ENCODE results near the gene APOA5. TPM values are rescaled to one million over a fixed set of nuclear protein-coding genes. Genes with fewer than 3 reads are reported as not detected.

Gene APOA5
- total and polyA plus RNA-seq, 2 of the 13 experiments (the other 11 are each of a cell fraction or from before 2014, with no cell fraction given): 44.0 to 49.1 TPM

DNA sequence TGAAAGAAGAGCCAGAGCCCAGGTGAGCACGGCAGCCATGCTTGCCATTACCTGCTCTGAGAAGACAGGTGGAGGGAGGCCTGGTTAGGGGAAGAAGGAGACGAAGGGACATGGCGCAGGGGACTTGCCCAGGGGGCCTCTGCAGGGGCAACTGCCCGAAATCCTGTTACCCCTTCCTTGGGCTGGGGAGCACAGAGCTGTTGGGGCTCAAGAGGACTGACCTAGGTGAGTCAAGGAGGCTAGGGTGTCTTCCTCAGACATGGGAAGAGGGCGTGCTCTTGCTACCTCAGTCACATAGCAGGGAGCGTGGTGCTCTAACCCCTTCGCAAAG is at the start of gene APOA5 (continued):
- TF ChIP-seq, protein P1, sequence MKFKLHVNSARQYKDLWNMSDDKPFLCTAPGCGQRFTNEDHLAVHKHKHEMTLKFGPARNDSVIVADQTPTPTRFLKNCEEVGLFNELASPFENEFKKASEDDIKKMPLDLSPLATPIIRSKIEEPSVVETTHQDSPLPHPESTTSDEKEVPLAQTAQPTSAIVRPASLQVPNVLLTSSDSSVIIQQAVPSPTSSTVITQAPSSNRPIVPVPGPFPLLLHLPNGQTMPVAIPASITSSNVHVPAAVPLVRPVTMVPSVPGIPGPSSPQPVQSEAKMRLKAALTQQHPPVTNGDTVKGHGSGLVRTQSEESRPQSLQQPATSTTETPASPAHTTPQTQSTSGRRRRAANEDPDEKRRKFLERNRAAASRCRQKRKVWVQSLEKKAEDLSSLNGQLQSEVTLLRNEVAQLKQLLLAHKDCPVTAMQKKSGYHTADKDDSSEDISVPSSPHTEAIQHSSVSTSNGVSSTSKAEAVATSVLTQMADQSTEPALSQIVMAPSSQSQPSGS (CRISPR knock-in tag; IDR thresholded peaks at IDR 0.05): no peak
- TF ChIP-seq TMF1 (CRISPR knock-in tag; IDR thresholded peaks at IDR 0.05; ENCODE audit: low read depth) (no peak), ZNF180 (CRISPR knock-in tag; IDR thresholded peaks at IDR 0.05; ENCODE audit: borderline replicate concordance, low read depth) (no peak), EP300 (IDR thresholded peaks at IDR 0.05; ENCODE audit: low read depth in 2 of 2, low read length in 2 of 2) (no peak), EP300 (CRISPR knock-in tag; IDR thresholded peaks at IDR 0.05; ENCODE audit: borderline replicate concordance) (no peak), ZNF777 (CRISPR knock-in tag; IDR thresholded peaks at IDR 0.05) (no peak), HMG20B (CRISPR knock-in tag; conservative IDR thresholded peaks at IDR 0.05) (no peak), ZNF687 (CRISPR knock-in tag; IDR thresholded peaks at IDR 0.05) (peak; percentile 16; the same call in 1 of the 2 replicates), THAP9 (CRISPR knock-in tag; IDR thresholded peaks at IDR 0.05; ENCODE audit: borderline replicate concordance) (no peak), FOXA3 (CRISPR knock-in tag; IDR thresholded peaks at IDR 0.05) (no peak), SIX4 (CRISPR knock-in tag; IDR thresholded peaks at IDR 0.05) (no peak), PRPF4 (IDR thresholded peaks at IDR 0.05; ENCODE audit: low read depth, low read length, poor library complexity, severe bottlenecking) (no peak)
- TF ChIP-seq, protein P2, sequence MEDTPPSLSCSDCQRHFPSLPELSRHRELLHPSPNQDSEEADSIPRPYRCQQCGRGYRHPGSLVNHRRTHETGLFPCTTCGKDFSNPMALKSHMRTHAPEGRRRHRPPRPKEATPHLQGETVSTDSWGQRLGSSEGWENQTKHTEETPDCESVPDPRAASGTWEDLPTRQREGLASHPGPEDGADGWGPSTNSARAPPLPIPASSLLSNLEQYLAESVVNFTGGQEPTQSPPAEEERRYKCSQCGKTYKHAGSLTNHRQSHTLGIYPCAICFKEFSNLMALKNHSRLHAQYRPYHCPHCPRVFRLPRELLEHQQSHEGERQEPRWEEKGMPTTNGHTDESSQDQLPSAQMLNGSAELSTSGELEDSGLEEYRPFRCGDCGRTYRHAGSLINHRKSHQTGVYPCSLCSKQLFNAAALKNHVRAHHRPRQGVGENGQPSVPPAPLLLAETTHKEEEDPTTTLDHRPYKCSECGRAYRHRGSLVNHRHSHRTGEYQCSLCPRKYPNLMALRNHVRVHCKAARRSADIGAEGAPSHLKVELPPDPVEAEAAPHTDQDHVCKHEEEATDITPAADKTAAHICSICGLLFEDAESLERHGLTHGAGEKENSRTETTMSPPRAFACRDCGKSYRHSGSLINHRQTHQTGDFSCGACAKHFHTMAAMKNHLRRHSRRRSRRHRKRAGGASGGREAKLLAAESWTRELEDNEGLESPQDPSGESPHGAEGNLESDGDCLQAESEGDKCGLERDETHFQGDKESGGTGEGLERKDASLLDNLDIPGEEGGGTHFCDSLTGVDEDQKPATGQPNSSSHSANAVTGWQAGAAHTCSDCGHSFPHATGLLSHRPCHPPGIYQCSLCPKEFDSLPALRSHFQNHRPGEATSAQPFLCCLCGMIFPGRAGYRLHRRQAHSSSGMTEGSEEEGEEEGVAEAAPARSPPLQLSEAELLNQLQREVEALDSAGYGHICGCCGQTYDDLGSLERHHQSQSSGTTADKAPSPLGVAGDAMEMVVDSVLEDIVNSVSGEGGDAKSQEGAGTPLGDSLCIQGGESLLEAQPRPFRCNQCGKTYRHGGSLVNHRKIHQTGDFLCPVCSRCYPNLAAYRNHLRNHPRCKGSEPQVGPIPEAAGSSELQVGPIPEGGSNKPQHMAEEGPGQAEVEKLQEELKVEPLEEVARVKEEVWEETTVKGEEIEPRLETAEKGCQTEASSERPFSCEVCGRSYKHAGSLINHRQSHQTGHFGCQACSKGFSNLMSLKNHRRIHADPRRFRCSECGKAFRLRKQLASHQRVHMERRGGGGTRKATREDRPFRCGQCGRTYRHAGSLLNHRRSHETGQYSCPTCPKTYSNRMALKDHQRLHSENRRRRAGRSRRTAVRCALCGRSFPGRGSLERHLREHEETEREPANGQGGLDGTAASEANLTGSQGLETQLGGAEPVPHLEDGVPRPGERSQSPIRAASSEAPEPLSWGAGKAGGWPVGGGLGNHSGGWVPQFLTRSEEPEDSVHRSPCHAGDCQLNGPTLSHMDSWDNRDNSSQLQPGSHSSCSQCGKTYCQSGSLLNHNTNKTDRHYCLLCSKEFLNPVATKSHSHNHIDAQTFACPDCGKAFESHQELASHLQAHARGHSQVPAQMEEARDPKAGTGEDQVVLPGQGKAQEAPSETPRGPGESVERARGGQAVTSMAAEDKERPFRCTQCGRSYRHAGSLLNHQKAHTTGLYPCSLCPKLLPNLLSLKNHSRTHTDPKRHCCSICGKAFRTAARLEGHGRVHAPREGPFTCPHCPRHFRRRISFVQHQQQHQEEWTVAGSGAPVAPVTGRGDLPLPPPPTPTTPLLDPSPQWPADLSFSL (CRISPR knock-in tag; IDR thresholded peaks at IDR 0.05): no peak
- TF ChIP-seq, protein P3, sequence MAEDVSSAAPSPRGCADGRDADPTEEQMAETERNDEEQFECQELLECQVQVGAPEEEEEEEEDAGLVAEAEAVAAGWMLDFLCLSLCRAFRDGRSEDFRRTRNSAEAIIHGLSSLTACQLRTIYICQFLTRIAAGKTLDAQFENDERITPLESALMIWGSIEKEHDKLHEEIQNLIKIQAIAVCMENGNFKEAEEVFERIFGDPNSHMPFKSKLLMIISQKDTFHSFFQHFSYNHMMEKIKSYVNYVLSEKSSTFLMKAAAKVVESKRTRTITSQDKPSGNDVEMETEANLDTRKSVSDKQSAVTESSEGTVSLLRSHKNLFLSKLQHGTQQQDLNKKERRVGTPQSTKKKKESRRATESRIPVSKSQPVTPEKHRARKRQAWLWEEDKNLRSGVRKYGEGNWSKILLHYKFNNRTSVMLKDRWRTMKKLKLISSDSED (CRISPR knock-in tag; IDR thresholded peaks at IDR 0.05): 0 out of 2 replicates have a peak, but pooled peaks have one; percentile 48

All from HepG2 (cell line).